ENCODE results near the gene NALCN.

DNA sequence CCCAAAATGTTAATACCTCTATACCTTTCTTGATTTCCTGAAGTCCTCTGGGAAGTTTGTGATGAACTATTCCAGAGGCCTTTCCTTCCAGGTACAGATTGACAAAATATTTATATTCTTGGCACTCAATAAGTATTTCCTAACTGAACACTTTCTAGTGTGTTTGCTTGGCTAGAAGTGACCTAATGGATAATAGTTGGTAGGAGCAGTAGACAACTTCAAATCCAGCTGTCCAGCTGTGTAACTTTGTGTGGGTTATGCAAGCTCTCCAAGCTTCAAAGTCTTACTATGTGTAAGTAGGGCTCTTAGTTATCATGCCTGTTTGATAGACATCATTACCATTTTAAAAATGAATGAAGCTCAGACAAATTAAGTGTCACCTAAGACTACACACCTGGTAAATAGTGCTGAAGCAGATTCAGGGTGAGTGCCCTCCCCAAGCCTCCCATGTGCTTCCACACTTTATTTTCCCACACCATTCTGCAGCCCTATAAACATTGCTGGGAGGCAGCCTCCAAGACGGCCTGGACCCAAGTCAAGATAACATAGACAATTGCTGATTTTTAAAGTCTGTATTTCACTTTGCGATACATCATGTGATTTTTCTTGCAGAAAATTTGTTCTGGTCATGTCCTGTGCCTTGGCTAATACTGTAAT, 196.6 kb downstream of the NALCN start:
- TF ChIP-seq, protein P1, sequence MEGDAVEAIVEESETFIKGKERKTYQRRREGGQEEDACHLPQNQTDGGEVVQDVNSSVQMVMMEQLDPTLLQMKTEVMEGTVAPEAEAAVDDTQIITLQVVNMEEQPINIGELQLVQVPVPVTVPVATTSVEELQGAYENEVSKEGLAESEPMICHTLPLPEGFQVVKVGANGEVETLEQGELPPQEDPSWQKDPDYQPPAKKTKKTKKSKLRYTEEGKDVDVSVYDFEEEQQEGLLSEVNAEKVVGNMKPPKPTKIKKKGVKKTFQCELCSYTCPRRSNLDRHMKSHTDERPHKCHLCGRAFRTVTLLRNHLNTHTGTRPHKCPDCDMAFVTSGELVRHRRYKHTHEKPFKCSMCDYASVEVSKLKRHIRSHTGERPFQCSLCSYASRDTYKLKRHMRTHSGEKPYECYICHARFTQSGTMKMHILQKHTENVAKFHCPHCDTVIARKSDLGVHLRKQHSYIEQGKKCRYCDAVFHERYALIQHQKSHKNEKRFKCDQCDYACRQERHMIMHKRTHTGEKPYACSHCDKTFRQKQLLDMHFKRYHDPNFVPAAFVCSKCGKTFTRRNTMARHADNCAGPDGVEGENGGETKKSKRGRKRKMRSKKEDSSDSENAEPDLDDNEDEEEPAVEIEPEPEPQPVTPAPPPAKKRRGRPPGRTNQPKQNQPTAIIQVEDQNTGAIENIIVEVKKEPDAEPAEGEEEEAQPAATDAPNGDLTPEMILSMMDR (IDR thresholded peaks at IDR 0.05), result no peak
- no peak for TF ChIP-seq POLR2A (IDR thresholded peaks at IDR 0.05)

Measured in right lobe of liver (tissue), 4 donors.